ENCODE data around the gene LAMTOR2.
"Not testable (repeated sequence)": the region's sequence is repeated elsewhere in the genome, so short reads cannot be mapped to it uniquely, and the experiment has no call there.

Gene LAMTOR2

DNA sequence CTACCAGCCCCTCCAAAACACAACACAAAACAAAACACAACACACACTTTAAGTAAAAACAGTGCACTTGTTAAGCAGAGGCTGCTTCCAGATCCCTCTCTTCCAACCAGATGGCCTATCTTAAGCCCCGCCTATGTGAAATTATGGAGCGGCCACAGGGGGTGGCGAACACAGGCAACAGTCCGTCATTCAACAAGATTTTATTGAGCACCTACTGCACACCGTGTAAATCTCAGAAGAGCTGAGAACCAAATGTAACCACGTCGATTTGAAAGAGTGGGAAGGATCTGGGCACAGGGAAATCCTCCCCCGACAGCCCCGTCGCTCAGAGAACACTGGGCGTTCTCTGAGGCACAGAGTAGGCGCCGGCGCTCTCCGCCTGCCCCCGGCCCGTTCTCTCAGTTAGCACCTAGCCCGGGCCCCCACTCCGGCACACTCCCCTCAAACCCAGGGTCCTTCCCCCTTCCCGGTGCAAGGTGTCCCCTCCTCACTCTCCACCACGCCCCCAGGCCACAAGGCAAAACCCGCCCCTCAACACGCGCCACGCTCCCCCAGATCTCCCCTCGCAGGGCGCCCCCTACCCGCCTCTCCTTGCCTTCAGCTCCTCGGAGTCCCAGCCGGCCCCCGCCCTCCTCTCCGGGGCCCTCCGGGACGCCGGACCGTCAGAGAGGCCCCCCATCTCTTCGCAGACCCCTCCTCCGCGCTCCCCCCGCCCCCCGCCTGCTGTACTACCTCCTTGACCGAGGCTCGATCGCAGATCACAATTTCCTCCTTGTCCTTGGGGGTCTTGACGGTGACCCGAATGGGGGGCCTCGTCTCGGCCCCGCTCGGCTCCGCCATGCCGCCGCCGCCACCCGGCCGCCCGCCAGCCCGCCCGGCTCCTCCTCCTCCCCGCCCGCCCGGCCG is 1.5 kb upstream of the LAMTOR2 start:
- peak; percentile 72 for DNase-seq

DNA sequence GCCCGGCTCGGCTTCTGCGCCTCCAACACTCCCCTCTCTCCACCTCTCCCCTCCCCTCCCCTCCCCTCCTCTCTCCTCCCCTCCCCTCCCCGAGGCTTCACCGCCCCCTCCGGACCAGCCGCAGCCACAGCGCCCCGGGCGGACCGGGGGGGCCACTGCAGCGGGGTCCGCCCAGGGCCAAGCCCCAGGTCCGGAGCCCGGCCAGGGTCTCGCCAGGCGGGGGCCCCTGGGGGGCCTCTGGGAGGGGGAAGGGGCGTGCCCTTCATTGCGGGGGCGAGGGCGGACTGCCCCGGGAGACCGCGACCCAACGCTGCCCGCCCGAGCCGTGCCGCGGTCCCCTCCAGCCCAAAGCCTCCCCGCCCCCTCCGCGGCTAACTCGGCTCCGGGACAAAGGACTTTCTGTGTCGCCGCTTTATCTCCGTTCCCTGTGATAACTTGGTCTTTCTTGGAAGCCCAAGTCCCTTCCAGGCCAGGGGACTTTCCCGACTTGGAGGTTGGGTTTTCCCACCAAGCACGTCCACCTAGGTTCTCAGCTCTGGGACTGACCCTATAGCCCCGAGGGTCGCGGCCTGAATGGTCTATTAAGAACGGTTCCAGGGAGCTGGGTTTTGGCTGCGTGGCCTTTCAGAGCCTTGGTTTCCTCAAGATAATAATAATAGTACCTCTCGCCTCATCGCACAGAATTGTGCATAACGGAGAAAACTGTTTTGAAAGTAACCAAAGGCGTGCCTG is 648 bp upstream of the LAMTOR2 start, which contains the start of gene UBQLN4:
Gene UBQLN4 (minus strand): TSS at position 31 of the 732 bp plus-strand sequence. CDS start 97 bp downstream, outside the sequence.
- DNase-seq, result peak; percentile 86

DNA sequence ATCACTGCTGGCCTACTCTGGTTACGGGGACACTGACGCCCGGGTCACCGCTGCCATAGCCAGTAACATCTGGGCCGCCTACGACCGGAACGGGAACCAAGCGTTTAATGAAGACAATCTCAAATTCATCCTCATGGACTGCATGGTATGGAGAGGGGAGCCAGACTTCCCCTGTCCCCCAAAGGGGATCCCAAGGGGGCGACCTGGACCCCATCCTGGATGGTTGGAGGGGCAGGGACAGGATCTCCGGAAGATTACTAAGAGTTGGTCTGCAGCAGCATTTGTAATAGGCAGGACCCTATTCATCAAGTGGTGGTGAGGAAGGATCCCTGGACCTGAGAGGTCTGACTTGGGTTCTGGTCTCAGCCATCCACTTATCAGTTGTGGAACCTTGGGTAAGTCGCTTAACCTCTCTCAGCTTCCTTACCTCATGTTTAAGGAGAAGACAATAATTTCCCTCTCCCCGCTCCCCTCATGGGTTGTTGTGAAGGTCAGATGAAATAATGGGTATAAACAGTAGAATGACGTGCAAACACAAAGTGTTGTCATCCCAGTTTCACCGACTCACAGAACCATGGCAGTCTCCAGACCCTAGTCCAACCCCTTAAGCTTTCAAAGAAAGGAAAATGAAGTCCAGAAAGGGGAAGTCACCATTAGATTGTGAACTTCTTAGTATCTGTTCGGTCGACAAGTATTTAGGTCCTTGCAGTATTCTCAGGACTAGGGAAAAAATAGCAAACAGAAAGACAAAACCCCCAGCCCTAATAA is 883 bp downstream of the LAMTOR2 start:
- no peak for DNase-seq

DNA sequence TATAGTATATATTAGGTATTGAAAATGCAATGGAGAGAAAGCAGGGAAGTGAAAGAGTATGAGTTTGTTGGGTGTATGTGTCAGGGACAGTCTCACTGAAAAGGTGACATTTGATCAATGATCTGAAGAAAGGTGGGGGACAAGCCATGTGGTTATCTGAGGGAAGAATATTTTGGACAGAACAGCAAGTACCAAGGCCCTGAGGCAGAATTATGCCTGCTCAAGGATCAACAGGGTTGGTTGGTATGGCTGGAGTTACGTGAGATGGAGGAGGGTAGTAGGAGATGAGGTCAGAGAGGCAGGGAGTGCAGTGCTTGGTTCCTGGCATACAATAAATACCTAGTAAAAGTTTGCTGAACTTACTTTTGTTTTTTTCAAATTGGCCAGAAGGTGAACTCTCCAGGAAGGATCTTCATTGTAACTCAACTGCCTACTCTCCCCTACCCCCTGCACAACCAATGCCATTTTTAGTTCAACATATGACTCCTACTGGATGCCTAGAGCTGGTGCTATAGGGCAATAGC is 1.8 kb downstream of the LAMTOR2 start:
- no peak for DNase-seq

DNA sequence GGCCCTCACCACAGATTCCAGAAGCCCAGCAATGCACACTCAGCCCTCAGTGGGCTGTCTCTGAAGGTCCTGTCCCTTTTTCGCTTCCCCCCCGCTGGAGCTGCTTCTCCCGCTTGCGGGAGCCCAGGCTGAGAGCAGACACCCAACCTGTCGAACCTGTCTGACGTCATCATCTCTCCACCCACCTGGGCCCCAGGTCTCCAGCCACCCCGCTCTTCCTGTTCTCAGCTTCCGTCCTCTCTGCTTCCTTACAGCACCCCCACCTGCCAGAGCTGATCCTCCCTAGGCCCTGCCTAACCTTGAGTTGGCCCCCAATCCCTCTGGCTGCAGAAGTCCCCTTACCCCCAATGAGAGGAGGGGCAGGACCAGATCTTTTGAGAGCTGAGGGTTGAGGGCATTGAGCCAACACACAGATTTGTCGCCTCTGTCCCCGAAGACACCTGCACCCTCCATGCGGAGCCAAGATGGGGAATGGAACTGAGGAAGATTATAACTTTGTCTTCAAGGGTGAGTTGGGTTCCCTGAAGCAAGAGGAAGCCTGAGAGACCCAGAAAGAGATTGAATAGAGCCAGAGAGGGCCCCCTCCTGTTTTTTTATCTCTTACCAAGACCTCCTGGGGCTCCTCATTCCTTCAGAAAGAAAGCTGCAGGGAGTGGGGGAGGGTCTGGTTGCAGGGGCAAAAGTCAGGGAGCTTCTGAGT is 6.5 kb downstream of the LAMTOR2 start, which contains the start of gene RAB25:
Gene RAB25 (plus strand): TSS at position 224 of the 700 bp plus-strand sequence. CDS start 241 bp downstream, at position 465.
- DNase-seq, result no peak

DNA sequence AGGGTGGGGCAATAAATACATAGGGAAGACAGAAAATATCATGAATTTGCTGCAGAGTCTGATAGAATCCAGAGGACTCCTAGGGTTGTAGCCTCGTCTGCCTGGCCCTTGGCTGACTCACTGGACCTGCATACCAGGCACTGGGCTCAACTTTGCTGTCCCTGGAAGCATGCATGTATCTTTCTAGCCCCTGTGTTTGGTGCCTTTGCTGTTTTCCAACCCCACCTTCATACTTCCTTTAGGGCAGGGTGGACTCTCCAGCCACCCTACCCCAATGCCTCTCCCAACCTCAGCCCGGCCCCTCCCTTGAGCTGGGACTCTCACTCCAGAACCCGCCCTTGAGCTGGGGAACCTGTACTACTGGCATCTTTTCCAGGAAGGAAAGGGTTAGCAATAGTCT is 7.6 kb downstream of the LAMTOR2 start:
- no peak for DNase-seq

DNA sequence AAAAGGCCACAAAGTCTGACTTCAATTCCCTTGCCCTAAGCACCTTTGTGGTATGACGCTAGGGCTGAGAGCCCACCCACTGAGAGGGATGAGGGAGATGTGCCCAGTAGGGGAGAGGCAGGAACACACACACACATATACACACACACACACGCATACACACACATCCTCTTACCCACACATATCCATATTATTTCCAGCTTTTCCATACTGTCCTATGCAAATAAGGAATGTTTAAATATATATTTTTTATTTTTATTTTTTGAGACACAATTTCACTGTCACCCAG is 9.4 kb downstream of the LAMTOR2 start:
- no peak for DNase-seq

DNA sequence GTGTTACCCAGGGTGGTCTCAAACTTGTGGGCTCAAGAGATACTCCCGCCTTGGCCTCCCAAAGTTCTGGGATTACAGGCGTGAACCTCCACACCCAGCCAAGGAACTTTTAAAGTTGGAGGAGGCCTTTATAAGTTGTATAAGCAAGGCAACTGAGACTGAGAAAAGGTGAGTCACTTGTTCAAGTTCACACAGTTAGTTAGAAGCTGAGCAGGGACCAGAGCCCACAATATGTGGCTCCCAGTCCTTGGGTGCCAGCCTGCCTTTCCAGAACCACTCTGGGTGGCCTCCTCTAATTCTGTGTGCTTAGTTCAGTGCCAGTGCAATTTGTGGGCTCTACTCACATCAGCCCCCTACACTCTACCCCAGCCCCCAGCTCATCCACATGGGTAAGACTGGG is 10.0 kb downstream of the LAMTOR2 start:
- DNase-seq, result no peak

DNA sequence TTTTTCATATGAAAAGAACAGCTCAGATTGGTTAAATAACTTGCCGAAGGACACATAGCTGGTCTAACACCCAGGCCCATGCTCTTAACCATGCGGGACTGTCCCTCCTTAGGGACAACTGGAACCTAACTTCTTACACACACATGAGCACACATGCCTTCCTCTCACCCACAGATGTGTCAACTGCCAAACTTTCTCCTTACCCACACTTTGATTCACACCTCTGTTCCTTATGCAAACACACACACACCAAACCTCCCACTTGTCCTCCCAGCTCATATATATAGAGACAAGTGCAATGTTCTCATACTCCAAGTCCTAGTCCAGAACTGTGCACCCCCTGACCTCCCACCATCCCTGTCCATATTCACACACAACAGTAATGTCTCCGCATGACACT is 10.6 kb downstream of the LAMTOR2 start:
- DNase-seq, result no peak

DNA sequence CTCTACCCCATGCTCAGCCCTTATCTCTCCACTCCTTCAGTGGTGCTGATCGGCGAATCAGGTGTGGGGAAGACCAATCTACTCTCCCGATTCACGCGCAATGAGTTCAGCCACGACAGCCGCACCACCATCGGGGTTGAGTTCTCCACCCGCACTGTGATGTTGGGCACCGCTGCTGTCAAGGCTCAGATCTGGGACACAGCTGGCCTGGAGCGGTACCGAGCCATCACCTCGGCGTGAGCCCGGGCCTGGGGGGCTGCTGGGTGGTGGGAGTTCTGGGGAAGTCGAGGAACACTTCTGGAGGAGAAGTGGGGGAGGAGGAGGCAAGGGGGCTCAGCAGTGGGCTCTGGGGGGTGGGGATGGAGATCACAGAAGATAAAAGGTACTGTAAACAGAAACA is 11.3 kb downstream of the LAMTOR2 start:
- DNase-seq, result no peak

DNA sequence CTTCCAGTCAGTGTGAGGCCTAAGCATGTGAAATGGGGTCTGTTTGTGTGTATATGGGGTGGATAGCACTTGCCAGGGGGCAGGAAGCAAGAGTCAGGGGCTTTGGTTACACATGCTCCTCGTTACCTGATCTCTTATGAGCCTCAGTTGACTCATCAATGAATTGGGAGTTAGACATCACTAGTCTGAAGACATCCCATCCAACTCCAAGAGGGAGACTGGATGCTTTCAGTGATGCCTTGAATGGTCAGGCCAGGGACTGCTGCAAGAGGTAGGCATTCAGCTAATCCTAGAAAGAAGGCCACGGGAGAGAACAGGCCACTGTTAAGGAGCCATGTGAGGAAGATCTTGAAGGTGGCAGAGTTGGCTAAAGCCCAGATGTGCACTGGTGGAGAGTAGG is 12.7 kb downstream of the LAMTOR2 start:
- DNase-seq, result no peak

DNA sequence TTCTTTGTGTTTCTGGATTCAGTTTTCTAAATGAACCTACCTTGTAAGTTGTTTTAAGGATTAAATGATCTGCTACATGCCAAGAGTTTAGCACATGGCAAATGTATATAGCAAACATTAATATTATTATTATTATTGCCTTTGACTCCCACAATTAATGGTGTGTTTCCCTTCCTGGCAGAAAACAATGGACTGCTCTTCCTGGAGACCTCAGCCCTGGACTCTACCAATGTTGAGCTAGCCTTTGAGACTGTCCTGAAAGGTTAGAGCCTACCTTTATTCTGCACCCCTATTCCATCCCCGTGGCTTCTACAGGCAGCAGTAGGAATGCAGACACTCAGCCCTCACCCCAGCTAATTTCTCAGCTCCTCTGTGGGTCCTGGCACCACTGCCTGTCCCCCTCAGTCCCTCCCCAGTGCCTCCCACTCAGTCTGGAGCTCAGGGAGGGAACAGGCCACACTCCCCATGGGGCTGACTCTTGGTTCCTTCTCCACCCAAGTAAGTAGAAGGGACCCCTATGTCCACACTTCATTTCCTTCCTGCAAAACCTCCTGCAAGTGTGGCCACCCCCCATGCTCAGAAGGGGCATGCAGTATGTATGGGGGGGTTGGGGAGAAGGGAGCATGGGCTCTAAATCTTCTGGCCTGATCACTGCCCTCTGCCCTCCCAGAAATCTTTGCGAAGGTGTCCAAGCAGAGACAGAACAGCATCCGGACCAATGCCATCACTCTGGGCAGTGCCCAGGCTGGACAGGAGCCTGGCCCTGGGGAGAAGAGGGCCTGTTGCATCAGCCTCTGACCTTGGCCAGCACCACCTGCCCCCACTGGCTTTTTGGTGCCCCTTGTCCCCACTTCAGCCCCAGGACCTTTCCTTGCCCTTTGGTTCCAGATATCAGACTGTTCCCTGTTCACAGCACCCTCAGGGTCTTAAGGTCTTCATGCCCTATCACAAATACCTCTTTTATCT is 15.2 kb downstream of the LAMTOR2 start:
- no peak for DNase-seq

DNA sequence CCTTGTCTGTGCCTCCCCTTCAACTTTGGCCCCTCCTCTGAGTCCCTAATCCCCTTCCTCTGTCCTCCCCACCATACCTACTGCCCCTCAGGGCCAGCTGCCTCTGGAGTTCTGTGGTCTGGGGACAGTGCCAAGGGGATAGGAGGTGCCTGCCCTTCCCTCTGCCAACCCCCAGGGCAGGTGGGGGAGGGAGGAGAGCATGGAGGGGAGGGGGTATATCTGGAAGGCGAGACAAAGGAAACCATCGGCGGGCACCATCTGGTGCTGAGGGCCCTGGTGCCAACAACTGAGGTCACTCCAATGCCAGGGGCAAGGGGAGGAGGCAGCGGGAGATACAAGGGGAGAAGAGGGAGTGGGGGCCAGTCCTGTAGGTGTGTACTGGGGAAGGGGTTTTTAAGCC is 16.0 kb downstream of the LAMTOR2 start:
- no peak for DNase-seq

DNA sequence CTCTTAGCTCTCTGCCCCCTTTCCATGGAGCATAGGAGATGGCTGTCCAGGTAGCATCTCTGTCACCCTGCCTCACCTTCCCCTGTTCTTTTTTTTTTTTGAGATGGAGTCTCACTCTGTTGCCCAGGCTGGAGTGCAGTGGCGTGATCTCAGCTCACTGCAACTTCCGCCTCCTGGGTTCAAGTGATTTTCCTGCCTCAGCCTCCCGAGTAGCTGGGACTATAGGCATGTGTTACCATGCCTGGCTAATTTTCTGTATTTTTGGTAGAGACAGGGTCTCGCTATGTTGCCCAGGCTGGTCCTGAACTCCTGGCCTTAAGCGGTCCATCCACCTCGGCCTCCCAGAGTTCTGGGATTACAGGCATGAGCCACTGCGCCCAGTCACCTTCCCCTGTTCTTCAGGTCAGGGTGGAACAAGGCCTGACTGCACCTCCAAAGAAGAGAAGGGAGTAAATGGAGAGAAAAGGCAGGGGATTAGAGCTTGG is 16.8 kb downstream of the LAMTOR2 start:
- not testable (repeated sequence) for DNase-seq

DNA sequence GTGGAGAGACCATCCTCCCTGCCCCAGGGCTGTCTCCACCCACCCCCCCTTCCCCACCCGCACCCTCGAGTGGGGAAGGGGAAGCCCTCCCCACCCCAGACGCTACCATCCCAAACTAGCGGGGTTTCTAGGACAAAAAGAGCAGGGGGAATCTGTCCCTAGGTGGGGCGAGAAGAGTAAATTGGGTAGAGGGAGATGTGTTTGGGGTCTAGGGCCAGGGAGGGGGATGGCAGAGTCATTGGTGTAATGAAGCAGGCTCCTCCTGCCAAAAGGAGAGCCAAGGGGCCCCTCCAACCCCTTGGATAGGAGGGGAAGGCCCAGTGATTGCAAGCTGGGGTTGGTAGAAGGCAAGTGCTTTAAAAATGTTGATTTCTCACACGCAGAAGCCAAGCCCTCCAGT is 17.7 kb downstream of the LAMTOR2 start:
- no peak for DNase-seq

DNA sequence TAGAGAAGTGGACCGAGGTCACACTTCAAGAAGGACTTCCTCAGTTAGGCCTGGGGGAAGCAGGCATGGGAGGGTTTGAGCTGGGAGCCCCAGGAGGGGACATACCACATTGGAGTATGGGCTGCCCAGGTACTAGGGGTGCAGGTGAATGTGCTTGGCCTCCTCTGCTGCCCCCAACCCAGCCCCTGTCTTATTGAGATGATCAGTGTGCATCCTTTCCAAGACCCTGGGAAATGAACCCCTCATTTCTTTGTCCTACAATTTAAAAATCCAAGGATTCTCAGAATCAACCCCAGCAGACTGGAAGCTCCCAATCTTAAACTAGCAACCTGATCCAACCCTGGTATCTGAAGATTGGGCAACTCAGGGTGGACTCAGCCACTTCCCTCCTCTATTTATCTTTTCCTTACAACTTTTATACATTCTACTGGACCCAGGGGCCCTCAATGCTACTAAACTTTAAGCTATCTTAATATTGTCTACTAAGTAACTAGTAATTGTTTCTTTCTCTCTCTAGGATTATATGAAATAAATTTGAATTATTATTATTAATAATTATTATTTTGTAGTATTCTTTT is 18.6 kb downstream of the LAMTOR2 start:
- DNase-seq, result no peak

DNA sequence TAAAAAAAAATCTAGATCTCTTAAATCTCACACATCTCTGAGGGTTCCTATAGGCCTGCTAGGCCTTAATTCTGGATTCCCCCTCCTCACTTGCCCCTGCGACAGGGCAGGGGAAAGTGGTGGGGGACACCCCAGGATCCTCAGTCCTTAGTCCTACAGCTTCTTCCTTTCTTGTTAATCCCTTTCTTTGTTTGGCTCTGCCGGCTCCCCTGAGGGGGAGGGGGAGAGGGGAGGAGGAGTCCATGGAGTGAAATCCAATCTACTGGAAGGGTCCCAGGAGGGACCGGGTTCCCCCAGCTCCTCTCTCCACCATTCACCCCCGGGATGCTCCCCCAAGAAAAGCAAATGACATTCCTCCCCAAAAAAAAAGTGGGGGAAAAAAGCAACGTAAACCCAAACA is 19.2 kb downstream of the LAMTOR2 start:
- no peak for DNase-seq

DNA sequence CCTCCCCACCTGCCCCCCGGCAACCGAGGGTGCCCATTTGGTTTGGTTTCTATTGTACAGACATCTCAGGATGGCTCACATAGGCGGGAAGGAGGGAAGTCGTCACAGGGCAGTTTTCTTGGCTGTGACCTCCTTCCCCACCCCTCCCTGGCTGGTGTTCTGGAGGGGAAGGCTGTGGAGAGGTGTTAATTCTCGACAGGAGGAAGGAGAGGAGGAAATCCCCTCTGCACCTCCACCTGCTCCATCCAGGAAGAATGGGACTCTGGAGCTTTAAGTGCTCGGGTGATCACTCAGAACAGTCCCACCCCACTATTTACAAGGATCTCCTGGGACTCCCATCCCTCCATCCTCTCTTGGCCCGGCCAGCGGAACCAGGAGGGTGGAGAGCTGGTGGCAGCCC is 20.1 kb downstream of the LAMTOR2 start:
- no peak for DNase-seq

DNA sequence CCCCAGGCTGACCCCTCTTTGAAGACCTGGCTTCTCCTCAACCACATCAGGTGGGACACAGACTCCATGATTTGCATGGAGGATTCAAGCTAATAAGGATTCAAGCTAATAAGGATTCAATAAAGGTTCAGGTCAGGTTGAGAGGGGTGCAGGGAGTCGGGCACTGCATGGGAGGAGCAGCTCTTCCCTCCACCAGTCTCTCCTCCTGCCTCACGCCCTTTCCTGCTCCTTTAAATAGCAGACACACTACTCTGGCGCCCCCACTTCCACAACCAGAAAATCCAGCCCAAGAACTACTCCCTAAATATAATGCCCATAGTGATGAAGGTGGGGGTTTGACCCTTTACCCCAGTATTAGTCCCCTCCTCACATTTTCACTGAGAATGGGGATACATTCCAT is 20.6 kb downstream of the LAMTOR2 start:
- DNase-seq, result no peak

DNA sequence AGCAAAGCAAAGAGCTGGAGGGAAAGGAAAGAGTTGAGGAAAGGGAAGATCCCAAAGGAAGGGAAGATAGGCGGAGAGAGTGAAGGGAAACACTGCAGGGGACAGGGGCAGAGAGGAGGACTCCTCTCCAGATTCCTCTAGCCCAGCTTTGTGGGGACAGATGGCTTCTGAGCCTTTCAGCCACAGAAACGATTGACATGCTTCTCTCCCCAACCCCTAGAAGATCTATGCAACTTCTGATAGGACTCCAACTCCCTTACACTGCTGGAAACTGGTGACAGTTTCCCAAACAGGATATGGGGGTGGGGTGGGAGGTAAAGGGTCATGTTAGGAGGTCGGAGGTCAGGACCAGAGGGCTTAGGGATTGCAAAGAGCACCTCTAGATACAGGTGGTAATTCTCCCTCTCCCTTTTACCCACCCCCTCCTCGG is 21.2 kb downstream of the LAMTOR2 start:
- no peak for DNase-seq
